GM15510 (cell line): Measurements from ENCODE around the gene MAP2.

Experiments used
- POLR2A ChIP-seq: IDR thresholded peaks from 3 replicates; pipeline ENCODE4 v1.6.1; 2011; ENCODE audit warnings: borderline replicate concordance; ENCODE audit not compliant: insufficient read length; ENCODE audit errors: extremely low read depth

MAP2 gene

DNA sequence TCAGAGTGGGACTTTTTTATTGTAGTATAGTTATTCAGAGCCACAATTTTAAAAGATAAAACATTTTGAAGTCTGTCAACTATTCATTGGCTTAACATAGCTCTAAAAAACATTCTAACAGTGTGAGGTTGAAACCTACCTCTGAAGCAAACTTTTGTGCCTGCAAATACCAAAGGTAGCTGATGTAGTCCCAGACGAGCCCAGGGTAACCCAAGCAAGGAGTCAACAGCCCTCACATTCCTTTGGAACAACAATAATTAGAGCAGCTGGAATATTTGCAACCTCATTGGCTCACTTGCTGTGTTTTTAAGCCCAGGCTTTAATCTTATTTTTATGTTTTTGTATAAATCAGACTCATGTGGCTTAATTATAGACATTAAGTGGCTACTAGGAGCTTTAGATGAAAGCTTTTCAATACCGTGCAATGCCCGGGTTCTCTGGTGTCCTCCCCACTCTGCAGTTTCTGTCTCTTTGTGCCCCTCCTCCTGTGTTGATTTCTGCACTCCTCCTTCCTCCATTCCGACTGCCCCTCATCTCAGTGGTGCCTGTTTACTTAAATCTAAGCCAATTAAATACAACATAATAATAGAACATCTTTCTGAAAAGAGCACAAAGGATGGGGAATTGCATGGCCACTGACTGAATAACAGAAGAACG lies 189.9 kb downstream of the MAP2 start:
- no peak for TF ChIP-seq POLR2A

DNA sequence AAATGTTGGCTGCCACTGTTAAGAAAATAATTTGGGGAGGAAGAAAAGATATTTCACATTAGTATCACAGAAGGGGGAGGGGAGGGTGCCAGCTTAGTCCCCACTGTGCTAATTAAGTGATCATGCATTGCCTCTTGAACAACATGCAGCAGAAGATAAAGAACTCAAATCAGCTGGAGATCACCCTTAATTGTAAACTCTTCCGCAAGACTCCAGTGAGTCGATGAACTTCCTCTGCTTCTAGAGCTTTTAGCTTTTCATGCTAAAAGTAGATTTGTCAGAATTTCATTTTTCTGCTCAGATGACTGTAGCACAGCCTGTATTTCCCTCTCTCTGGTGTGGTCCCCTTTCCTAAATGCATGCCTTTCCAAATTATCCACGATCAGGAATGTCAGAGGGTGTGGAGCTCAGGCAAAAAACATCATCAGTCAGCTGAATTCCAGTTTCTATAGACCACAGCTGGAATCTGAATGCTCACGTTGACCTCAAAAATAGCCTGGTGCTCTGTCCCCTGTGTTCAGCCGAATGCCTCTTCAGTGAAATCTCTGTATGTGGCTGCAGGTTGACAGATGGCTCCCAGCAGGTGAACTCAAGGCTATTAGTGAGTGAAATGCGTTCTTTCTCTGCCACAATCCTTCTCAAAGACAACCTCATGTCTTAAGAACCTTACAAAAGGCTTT lies 191.0 kb downstream of the MAP2 start:
- no peak for TF ChIP-seq POLR2A

DNA sequence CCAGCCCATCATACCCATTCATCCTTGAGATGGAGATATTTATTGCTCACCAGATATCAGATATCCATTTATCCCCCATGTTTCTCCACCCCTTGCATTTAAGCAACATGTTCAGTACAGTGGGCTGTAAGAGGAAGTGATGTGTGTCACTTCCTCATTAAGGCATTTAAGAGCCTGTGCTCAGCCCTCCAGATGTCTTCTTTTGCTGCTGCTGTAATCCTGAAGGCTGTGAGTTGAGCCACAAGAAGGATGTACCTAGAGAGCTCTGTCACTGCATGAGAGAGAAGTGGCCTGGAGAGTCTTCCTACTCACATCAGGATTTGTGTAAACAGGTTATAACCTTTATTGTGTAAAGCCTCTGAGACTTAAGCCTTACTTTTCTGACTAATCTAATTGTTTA lies 195.9 kb downstream of the MAP2 start:
- no peak for TF ChIP-seq POLR2A

DNA sequence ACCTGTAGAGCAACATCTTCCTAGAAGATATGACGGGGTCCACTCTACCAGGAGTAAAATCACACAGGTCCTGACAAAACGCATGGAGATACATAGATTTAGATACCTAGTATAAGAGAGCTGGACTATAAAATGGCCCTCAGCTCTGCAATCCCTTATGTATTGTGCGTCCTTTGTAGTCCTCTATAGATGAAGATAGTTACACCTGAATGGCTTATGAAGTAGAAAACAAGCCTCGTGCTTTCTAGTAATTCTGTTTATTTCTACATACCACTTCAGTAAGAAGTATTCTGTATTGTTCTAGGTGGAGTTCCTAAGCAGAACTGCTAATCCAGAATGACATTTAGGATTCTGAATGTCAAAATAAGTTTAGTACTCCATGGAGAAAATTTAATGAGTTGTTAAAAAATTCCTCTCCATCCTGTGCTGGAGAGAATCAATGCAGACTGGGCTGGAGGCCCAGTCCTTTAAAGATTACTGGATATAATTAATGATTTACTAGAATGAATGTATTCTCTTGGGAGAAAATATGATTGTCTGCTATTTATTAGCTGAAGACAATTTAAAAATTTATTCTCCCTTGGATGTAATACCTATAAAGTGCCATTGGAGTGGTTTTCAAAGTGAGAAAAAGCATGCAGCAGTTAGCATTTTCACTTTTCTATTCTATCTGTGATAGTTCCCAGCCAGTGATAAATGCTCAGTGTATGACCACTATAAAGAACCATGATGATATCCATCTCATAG lies 200.5 kb downstream of the MAP2 start:
- TF ChIP-seq POLR2A = no peak

DNA sequence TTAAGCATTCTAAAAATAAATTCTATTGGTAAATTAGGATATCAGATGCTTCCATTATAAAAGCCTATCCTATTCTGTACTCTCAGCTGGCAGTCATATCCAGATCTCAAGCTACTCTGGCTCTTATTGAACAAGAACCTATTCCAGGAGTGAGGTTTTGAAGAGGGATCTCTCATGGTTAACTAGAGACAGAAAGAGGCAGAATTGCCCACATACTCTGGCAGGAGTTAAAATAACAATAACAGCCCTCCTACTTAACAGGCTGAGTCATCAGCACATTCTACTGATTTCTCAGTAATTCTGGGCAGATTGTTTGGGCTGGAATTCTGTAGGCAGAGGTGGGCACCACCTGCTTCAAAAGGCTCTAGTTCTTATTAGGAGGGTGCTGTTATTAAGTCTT lies 205.8 kb downstream of the MAP2 start:
- TF ChIP-seq POLR2A = no peak

DNA sequence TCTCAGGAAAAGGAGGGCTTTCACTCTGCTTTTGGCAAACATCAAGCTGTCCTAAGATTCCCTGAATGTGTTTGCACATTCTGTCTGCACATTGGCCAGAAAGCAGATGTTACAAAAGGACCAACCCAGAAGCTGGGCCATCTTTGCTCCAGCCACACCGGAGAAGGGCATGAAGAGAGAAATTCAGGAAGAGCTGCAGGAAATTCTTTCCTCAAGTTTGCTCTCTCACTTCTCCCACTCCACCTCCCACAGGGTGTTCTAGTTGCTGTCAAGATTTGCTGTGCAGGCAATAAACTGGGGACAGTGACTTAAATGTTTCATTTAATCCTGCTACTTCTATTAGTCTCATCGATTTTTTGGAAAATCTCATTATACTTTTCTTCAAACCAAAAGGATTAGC lies 210.1 kb downstream of the MAP2 start:
- TF ChIP-seq POLR2A = no peak

DNA sequence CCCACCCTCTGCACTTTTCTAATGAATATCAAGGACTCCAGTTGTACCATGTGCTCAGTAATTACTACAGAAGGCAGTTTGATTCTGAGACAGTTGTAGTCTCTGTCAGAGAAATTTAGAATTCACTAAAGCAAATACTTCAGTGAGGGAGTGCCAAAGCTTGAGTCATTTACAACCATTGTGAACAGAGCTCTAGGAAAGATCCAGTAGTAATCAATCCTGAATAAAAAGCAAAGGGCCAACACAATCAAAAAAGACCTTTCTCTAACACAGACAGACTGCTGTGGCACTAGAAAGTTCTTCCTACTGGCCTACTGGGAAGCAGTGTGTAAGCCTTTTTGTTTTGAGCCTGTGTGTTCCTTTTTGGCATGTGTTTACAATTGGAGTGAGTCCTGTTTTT lies 212.2 kb downstream of the MAP2 start:
- no peak for TF ChIP-seq POLR2A

DNA sequence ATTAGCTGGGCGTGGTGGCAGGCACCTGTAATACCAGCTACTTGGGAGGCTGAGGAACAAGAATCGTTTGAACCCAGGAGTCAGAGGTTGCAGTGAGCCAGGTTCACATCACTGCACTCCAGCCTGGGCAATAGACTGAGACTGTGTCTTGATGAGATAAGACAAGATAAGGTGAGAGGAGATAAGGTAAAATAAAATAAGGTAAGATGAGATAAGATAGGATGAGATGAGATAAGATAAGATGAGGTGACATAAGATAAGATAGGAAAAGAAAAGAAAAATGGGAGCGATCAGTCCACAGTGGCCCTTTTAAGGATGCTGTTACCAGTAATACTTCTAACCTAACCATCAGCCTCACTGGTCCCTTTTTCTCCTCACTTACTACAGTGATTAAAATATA lies 213.4 kb downstream of the MAP2 start:
- TF ChIP-seq POLR2A = no peak

DNA sequence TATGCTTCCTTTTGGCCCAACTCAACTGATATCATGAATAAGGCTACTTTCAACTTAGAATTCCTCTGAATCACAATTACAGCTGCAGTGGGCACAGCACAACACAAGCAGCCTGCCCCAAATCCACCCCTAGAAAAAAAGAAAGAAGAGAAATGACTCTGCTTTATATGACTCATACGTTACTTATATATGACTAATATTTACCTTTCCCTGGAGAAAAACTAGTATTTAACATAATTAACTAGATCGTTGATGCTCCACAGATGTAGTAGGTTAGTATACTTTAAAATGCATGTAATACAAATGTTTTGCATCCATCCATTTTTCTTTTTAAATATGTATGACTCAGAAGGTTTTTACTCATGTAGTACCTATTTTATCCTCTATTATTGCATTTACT lies 214.5 kb downstream of the MAP2 start:
- TF ChIP-seq POLR2A = no peak

DNA sequence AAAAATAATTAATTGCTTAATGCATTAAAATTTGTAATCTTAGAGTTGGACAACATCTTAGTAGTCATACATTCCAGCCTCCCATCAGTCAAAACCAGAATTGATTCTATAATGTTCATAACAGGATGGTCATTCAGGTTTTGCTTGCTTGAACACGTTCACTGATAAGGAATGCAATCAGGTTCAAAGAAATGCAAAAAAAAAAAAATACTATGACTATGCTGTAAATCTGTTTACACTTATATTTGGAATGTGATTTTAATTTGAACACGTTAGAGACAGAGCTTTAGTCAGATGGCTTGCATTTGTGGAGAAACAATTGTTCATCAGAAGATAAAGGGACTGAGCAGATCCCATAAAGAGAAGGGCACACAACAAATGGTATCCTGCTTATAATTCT lies 216.5 kb downstream of the MAP2 start:
- TF ChIP-seq POLR2A = no peak

DNA sequence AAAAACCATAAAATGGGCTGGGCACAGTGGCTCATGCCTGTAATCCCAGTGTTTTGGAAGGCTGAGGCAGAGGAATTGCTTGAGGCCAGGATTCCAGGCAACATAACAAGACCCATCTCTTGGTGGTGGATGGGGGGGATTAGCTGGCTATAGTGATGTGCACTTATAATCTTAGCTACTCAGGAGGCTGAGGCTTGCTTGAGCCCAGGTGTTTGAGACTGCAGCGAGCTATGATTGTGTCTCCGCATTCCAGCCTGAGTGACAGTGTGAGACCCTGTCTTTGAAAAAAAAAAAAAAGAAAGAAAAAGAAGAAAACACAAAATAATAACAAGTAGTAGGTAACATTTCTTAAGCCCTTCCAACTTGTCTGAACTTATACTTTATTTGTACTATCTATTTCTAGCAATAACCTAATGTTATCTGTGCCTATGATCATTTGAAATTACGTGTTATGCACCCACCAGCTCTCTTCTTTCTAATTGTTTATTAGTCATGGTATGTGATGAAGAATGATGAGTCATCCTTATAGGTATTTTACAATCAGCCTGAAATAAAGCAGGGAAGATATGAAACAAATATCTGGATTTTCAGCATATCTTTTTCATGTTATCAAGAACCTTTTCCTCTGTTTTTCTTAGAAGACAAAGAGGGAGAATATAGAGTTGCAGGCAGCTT lies 218.4 kb downstream of the MAP2 start:
- TF ChIP-seq POLR2A = no peak

DNA sequence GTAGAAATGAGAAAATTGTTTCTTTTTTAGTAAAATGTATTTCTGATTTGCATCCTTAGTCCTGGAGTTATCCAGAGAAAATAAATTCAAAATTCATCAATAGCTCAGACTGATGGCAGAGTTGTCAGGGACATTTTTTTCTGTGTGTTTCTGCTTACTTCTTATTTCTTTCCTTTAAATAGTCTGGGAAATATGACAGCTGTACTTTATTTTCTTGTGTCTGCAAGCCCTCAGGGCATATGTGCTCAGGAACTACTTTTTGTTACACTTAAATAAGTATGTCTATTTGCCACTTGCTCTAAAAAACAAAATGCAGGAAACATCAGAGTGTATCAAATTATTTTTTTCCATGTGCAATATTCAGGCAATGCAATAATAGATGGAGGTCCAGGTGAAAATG lies 221.0 kb downstream of the MAP2 start:
- TF ChIP-seq POLR2A = no peak

DNA sequence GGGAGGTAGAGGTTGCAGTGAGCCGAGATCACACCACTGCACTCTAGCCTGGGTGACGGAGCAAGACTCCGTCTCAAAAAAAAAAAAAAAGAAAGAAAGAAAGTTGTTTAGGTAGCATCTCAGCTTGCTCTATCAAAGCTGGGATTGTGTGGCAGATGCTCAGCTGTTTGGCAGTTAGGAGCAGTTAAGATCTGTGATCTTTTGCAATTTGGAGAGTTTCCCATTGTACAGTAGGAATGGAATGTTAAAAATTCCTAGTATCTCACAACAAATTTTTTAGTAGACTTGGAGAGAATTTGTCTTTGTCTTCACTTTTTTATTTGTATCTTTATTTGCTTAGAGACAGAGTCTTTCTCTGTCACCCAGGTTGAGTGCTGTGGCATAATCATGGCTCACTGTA lies 224.9 kb downstream of the MAP2 start:
- no peak for TF ChIP-seq POLR2A

DNA sequence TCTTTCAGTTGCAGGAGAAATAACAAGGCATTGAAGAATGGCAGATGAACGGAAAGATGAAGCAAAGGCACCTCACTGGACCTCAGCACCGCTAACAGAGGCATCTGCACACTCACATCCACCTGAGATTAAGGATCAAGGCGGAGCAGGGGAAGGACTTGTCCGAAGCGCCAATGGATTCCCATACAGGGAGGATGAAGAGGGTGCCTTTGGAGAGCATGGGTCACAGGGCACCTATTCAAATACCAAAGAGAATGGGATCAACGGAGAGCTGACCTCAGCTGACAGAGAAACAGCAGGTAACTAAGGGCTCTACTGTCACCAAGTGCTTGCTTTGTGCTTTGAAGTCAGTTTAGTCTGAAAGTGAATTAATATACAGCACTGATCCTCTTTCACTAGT lies 229.3 kb downstream of the MAP2 start:
- no peak for TF ChIP-seq POLR2A

DNA sequence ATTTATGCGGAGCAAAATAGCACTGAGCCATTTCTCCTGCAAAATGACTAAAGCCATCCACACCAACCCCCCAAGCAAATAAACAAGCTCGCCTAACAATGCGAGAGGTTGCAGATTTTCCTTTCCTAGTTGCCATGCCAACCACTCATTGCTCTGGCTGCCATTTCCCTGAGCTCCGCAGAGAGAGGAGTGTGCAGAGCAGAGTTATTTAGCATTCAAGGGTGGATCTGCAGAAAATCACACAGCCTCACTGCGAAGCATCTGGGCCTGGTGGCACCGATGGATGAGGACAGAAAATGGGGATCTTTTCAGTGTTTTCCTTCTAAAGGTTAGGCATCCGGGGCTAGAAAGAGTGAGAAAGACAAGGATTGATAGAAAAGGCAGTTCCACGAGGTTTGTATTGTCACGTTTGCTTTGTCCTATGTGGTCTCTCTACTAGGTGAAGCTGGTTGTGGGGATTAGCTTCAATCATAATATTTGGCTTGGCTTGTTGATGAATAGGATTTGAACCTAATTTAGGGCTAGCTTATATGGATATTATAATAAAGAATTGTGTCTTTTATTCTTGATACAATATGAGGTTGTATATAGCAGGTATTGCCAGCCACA lies 237.5 kb downstream of the MAP2 start:
- no peak for TF ChIP-seq POLR2A

DNA sequence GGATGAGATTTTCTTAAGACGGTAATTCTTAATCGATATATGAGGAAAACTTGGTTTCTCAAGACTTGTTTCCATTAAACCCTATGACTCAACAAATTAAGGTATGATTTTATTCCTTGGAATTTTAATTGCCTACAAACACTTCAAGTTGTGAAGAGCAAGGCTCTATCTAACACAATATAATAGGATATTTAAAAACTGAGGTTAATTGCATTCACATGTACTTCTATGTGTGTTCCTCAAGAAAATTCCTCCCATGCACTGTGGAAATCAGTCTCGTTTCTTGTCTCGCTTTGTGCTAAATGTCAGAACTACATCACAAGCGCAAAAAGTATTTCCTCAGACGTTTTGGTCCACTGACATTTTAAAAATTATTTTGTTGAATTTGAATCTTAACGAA lies 238.2 kb downstream of the MAP2 start:
- TF ChIP-seq POLR2A = no peak

DNA sequence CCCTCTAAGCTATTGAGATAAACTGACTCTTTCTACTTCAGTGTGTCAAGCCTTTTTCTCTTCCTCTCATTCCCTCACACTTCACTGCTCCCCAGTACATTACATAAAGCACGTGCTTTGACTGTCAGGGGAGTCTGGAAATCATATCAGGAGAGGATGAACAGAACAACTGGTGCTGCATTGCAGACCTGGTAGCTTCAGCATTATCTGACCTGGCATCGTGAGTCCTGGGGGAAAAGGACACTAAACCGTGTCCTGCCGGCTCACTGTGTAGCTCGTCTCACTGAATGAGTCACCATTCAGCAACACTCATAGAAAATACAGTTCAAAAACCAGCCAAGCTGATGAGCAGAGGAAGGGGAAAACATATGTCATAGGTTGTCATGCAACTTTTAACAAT lies 239.3 kb downstream of the MAP2 start:
- no peak for TF ChIP-seq POLR2A
